ENCODE results near the gene C10orf105. TPM values are rescaled to one million over a fixed set of nuclear protein-coding genes. Genes with fewer than 3 reads are reported as not detected.

The C10orf105 gene
- under 0.01 TPM in 1 of 2 replicates, not detected in the other for total RNA-seq

GRCh38 chr10:71719464-71720201, at the start of gene C10orf105:
Gene C10orf105, minus strand, starts transcription at chr10:71719778. Its CDS starts 3,441 bp downstream, at chr10:71716337.

Other genes with a start within 250 kb of the C10orf105 start
- gene VSIR, start 53.7 kb upstream of the C10orf105 start, total RNA-seq: 15.1 and 95.4 TPM in 2 replicates
- 738 and 1,900 TPM in 2 replicates for gene PSAP, start 131.5 kb upstream of the C10orf105 start, total RNA-seq
- gene CHST3, start 244.6 kb upstream of the C10orf105 start, total RNA-seq: 15.4 and 26.3 TPM in 2 replicates

Measured in smooth muscle cell of trachea (primary cell).